Skeletal muscle tissue (tissue), 4 donors: ENCODE measurements around the gene NACC2. TPM values are rescaled to one million over a fixed set of nuclear protein-coding genes. Genes with fewer than 3 reads are reported as not detected.

Experiments
- H3K27ac ChIP-seq: one replicate; pipeline ENCODE4 v1.7.0; 2013; ENCODE audit warnings: mild to moderate bottlenecking, low read depth, low read length, inconsistent platforms
- H3K27me3 ChIP-seq, 3 donors: one replicate each; pipeline ENCODE4 v1.7.0; 2013; ENCODE audit warnings: low read length in 3 of 3; ENCODE audit not compliant: control insufficient read depth in 3 of 3, insufficient read depth in 3 of 3
- H3K36me3 ChIP-seq, 3 donors: one replicate each; pipeline ENCODE4 v1.7.0; 2013; ENCODE audit warnings: low read length in 3 of 3; ENCODE audit not compliant: control insufficient read depth in 3 of 3, insufficient read depth in 3 of 3
- H3K4me1 ChIP-seq, 3 donors: one replicate each; pipeline ENCODE4 v1.7.0; 2013; ENCODE audit warnings: low read length in 3 of 3, mild to moderate bottlenecking in 3 of 3; ENCODE audit not compliant: control insufficient read depth in 3 of 3, insufficient read depth in 3 of 3
- H3K4me3 ChIP-seq, 3 donors: one replicate each; pipeline ENCODE4 v1.7.0; 2013; ENCODE audit warnings: low read length in 3 of 3
- H3K9ac ChIP-seq, 3 donors: one replicate each; pipeline ENCODE4 v1.7.0; 2013; ENCODE audit warnings: low read length in 3 of 3, mild to moderate bottlenecking in 3 of 3, moderate library complexity in 2 of 3, low read depth in 1 of 3
- H3K9me3 ChIP-seq, 3 donors: one replicate each; pipeline ENCODE4 v1.7.0; 2013; ENCODE audit warnings: low read length in 3 of 3; ENCODE audit not compliant: control insufficient read depth in 3 of 3
- total RNA-seq: library from RNA; depleted of rRNA; stranded (reverse); fragments of >200 nt; gene quantifications from one replicate; pipeline ENCODE4 v1.2.3, GENCODE V29; 2014
- donor health status: Osteomylitis.

Gene NACC2
- total RNA-seq, 1 donor from 2014 or later = 7.3 TPM

DNA sequence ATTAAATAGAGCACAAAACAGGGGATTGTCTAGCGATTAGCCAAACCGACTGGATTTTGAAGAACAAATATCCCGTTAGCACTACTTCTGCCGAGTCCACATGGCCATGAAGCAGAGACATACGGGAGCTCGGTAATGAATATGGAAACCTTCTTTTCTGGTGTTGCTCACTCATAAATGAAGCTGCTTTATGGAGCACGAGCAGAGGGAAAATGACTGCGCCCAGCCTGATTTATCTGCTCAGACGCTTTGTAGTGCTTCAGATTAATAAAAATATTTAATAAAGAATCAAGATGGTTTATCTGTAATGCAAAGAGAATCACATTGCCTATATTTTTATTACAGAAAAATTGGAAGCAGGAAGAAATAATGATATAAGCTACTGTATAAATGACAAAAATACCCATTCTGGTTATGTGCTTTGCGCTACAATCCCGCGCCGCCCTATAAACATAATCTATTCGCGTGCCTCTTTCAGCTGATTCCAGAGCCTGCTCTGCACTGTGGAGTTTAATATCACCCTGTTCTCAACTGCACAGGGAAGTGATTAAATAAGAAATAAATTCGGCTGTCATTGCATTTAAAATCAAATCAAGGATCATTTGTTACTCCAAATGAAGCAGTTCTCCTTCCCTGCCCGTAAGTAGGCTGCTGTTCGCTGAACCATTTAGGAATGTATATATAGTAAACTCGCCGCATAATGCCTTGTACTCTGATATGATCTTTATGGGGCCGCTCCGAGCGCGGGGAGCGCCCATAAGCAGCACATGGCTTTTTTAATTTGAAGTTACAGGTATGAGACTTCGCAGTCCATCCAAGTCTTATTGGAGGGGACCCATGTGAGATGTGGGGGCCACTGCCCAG, 111.6 kb downstream of the NACC2 start:
- Histone ChIP-seq H3K4me3 (no peak overlapping the region), H3K9ac (no peak overlapping the region), H3K4me1 (peaks cover 26 to 27% (median 26%) of the 10 kb centered on the region in 3 donors), H3K27ac (no peak overlapping the region), H3K36me3 (no peaks in the 10 kb centered on the region), H3K9me3 (no peaks in the 10 kb centered on the region), H3K27me3 (peaks cover 0 to 9% (median 4%) of the 10 kb centered on the region in 3 donors)

DNA sequence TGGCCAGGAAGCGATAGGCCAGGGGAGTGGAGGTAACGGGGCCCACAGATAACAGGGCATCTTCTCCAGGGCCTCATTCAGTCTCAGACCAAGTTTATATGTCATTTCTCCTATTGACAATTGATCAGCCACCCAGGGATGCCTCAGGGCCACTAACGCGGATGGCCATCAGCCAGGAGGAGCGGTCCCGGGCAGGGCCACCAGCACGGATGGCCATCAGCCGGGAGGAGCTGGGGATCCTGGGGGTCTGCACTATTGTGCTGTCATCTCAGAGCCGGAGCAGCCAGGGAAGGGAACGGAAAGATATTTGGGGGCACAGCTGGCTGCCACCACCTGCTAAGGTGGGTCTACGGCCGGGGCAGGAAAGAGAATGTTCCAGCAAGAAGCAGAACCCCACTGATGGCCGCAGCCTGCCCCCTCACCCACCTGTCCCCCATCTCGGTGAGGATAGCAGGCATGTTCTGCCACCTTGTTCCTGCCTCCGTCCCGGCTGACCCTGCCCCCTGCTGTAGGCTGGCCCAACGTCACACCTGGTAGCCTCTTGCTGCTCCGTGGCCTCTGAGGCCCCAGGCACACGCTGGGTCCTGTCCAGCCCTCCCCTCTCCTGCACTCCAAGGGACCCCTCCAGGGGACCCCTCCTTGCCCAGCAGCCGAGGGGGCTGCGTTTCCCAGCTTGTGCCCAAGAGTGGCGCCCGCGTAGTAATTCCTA, 112.4 kb downstream of the NACC2 start:
- Histone ChIP-seq H3K4me1 (peaks cover 26 to 27% (median 26%) of the 10 kb centered on the region in 3 donors), H3K9ac (no peak overlapping the region), H3K36me3 (no peaks in the 10 kb centered on the region), H3K9me3 (no peaks in the 10 kb centered on the region), H3K27ac (no peak overlapping the region), H3K4me3 (no peak overlapping the region), H3K27me3 (peaks cover 0 to 9% (median 4%) of the 10 kb centered on the region in 3 donors)

DNA sequence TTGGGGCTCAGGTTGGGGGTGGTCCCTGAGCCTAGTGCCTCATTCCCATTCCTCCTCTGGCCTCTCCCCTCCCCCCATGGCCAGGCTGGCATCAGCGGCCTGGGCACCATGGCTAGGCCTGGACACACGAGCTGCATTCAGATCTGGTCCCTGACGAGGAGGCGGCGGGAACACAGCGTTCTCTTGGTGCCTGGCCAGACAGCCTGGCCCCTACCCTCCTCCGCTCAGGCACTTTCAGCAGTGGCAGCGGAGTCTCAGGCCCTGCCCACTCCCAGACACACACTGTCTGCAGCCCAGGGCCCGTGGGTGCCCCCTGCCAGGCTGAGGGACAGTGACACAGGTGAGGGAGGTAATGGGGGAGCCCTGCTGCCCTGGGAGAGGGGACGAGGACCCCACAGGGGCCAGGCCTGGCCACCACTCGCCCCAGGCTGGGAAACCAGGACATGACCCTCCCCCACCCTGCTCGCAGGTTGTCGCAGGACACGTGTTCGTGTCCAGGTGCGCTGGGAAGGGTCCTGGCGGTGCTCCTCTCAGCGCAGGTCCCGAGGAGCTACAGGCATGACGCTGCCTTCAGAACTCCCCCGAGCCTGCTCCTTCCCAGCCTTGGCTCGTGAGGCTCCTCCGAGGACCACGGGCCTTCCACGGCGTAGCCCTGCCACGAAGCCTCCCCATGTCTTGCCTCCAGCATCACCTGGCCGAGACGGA, 114.0 kb downstream of the NACC2 start:
- peak overlapping the region in 1 of 3 donors; percentile 22 for H3K4me3 ChIP-seq
- peaks cover 26 to 27% (median 26%) of the 10 kb centered on the region in 3 donors for H3K4me1 ChIP-seq
- H3K36me3 ChIP-seq = no peaks in the 10 kb centered on the region
- H3K27ac ChIP-seq = no peak overlapping the region
- H3K9me3 ChIP-seq = no peaks in the 10 kb centered on the region
- H3K27me3 ChIP-seq = peaks cover 0 to 9% (median 4%) of the 10 kb centered on the region in 3 donors
- H3K9ac ChIP-seq = peak overlapping the region in 1 of 3 donors; percentile 33

DNA sequence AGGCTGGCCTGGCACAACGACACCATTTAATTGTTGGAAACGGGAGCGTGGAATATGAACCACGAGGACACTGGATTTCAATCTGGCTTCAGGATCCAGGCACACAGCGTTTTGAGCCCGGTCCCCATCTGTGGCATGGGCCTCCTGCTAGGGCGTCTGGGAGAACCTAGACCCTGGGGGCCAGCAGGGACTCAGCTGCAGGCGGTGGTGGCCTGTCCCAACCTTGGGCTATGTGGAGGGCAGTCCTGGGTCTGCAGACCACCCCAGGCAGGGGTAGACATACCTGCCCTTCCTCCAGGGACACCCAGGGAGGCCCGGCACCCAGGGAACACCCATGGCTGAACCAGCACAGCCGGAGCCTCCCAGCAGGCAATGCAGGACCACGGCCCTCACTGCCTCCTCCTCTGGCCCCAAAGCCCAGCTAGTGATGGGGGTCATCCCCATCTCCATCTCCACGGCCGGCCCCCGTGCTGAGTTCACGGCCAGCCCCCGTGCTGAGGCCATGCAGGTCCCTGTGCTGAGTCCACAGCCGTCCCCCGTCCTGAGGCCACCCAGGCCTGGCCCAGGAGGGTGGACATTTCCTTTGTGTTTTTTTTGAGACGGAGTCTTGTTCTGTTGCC, 115.4 kb downstream of the NACC2 start:
- H3K4me1 ChIP-seq = peaks cover 26 to 27% (median 26%) of the 10 kb centered on the region in 3 donors
- peak overlapping the region in 1 of 3 donors; percentile 45 for H3K9ac ChIP-seq
- no peaks in the 10 kb centered on the region for H3K9me3 ChIP-seq
- peaks cover 0 to 5% (median 4%) of the 10 kb centered on the region in 3 donors for H3K27me3 ChIP-seq
- no peak overlapping the region for H3K4me3 ChIP-seq
- H3K27ac ChIP-seq = no peak overlapping the region
- no peaks in the 10 kb centered on the region for H3K36me3 ChIP-seq

DNA sequence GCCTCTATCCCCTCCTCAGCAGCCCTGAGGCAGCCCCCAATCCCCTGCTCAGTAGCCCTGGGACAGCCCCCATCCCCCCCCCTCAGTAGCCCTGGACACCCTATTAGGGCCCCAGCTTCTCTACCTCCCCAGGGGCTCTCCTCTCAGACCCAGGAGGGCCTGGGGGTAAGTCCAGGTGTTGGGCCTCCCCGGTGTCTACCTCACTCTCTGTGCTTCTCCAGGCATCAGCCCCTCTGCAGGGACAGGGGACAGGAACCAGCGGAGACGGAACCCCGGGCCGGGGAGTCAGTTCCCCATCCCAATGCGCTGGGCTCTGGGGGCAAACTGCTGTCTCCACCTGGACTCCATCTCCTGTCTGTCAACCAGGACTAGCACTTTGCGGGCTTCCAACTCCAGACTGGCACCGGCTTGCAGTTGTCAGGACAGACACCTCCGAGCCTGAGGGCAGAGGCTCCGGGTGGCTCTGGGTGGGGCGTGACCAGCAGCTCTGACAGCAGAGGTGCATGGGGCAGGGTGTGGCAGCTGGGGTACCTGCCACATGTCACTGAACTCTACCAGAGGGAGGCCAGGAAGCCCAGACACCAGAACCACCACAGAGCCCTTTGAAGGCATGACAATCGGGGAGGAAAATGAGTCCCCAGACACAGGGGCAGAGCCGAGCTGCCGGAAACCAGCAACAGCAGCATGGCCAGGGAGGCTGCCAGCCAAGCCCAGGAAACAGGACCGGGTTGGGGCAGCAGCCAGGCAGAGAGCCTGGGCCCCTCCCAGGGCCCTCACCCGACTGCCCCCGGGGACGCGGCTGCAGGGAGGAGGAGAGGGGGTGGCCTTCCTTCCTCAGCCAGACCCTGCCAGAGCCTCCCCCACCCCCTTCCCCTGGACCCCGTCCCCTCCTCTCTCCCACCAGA, 116.2 kb downstream of the NACC2 start:
- Histone ChIP-seq H3K4me3 (peak overlapping the region in 2 of 3 donors; percentile 29 to 40), H3K27me3 (peaks cover 0 to 5% (median 0%) of the 10 kb centered on the region in 3 donors), H3K27ac (no peak overlapping the region), H3K4me1 (peaks cover 26 to 27% (median 26%) of the 10 kb centered on the region in 3 donors), H3K9ac (peak overlapping the region in 1 of 3 donors; percentile 45), H3K9me3 (no peaks in the 10 kb centered on the region), H3K36me3 (no peaks in the 10 kb centered on the region)

DNA sequence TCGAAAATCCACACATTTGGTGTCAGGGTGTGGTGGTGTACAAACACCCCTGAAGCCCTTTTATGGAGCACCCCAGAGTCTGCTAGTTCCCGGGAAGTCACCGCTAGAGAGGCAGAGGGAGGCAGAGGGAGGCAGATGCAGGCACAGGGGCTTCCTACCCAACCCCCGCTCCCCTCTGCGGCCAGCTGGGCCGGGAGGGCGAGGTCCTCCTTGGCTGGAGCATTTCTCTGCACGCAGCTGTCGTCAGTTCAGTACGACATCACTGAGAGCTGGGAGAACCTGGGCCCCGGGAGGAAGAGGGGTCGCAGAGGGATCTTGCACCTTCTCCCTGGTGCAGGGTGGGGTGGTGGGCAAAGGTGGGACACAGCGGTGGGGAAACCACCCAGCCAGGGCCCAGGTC, 118.1 kb downstream of the NACC2 start:
- Histone ChIP-seq H3K36me3 (no peaks in the 10 kb centered on the region), H3K9me3 (no peaks in the 10 kb centered on the region), H3K9ac (no peak overlapping the region), H3K27ac (no peak overlapping the region), H3K27me3 (peaks cover 0 to 8% (median 2%) of the 10 kb centered on the region in 3 donors), H3K4me1 (peaks cover 26 to 32% (median 26%) of the 10 kb centered on the region in 3 donors), H3K4me3 (no peak overlapping the region)

DNA sequence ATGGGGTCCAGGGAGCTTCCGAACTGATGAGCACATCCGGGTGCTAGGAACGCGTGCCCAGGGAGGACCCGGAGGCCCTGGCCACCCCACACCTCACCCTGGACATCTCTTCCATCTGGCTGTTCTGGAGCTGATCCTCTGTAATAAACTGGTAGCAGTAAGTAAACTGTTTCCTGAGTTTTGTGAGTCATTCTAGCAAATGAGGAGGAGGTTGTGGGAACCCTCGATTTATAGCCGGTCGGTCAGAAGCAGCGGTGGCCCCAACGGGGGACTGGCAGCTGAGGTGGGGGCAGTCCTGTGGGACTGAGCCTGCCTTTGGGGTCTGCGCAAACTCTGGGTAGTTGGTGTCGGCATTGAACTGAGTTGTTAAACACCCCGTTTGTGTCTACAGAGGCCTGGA, 118.6 kb downstream of the NACC2 start:
- H3K27ac ChIP-seq = no peak overlapping the region
- H3K4me1 ChIP-seq = peaks cover 26 to 32% (median 26%) of the 10 kb centered on the region in 3 donors
- H3K4me3 ChIP-seq = no peak overlapping the region
- no peaks in the 10 kb centered on the region for H3K9me3 ChIP-seq
- H3K27me3 ChIP-seq = peaks cover 0 to 8% (median 2%) of the 10 kb centered on the region in 3 donors
- H3K36me3 ChIP-seq = no peaks in the 10 kb centered on the region
- H3K9ac ChIP-seq = no peak overlapping the region

DNA sequence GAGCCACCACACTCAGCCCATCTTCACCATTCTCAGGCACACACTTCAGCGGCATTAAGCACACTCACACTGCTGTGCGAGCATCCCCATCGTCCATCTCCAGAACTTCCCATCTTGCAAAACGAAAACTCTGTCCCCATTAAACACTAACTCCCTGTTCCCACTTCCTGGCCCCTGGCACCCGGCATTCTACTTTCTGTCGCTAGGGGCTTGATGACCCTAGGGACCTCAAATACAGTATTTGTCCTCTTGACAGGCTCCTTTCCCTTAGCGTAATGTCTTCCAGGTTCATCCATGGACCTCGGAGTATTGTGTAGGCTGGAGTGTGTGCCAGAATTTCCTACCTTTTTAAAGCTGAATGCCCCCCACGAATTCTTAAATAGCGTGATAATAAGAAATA, 119.3 kb downstream of the NACC2 start:
- Histone ChIP-seq H3K9ac (no peak overlapping the region), H3K27ac (no peak overlapping the region), H3K4me3 (no peak overlapping the region), H3K27me3 (peaks cover 0 to 8% (median 2%) of the 10 kb centered on the region in 3 donors), H3K4me1 (peaks cover 20 to 26% (median 22%) of the 10 kb centered on the region in 3 donors), H3K9me3 (no peaks in the 10 kb centered on the region), H3K36me3 (no peaks in the 10 kb centered on the region)

DNA sequence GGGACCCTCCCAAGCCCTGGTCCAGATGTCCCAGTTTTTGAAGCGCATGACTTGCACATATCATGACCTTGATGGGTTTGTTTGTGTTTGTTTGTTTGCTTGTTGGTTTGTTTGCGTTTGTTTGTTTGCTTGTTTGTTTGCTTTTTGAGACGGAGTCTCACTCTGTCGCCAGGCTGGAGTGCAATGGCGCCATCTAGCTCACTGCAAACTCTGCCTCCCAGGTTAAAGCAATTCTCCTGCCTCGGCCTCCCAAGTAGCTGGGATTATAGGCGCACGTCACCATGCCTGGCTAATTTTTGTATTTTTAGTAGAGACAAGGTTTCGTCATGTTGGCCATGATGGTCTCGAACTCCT, 120.9 kb downstream of the NACC2 start:
- peaks cover 10 to 15% (median 10%) of the 10 kb centered on the region in 3 donors for H3K4me1 ChIP-seq
- no peak overlapping the region for H3K27ac ChIP-seq
- no peaks in the 10 kb centered on the region for H3K9me3 ChIP-seq
- peaks cover 0 to 8% (median 2%) of the 10 kb centered on the region in 3 donors for H3K27me3 ChIP-seq
- H3K36me3 ChIP-seq = no peaks in the 10 kb centered on the region
- H3K4me3 ChIP-seq = no peak overlapping the region
- H3K9ac ChIP-seq = no peak overlapping the region
